ENCODE measurements around the gene TMEM131L.
"Not testable (repeated sequence)": the region's sequence is repeated elsewhere in the genome, so short reads cannot be mapped to it uniquely, and the experiment has no call there.

The TMEM131L gene, protein sequence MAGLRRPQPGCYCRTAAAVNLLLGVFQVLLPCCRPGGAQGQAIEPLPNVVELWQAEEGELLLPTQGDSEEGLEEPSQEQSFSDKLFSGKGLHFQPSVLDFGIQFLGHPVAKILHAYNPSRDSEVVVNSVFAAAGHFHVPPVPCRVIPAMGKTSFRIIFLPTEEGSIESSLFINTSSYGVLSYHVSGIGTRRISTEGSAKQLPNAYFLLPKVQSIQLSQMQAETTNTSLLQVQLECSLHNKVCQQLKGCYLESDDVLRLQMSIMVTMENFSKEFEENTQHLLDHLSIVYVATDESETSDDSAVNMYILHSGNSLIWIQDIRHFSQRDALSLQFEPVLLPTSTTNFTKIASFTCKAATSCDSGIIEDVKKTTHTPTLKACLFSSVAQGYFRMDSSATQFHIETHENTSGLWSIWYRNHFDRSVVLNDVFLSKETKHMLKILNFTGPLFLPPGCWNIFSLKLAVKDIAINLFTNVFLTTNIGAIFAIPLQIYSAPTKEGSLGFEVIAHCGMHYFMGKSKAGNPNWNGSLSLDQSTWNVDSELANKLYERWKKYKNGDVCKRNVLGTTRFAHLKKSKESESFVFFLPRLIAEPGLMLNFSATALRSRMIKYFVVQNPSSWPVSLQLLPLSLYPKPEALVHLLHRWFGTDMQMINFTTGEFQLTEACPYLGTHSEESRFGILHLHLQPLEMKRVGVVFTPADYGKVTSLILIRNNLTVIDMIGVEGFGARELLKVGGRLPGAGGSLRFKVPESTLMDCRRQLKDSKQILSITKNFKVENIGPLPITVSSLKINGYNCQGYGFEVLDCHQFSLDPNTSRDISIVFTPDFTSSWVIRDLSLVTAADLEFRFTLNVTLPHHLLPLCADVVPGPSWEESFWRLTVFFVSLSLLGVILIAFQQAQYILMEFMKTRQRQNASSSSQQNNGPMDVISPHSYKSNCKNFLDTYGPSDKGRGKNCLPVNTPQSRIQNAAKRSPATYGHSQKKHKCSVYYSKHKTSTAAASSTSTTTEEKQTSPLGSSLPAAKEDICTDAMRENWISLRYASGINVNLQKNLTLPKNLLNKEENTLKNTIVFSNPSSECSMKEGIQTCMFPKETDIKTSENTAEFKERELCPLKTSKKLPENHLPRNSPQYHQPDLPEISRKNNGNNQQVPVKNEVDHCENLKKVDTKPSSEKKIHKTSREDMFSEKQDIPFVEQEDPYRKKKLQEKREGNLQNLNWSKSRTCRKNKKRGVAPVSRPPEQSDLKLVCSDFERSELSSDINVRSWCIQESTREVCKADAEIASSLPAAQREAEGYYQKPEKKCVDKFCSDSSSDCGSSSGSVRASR (N-terminal part only)

GRCh38 chr4:153466081-153466948 lies at the start of gene TMEM131L:
Gene TMEM131L (plus strand): TSS chr4:153466360. CDS start chr4:153466398, 38 bp downstream.
- DNase-seq = peak; percentile 11

GRCh38 chr4:153416456-153416855 lies 49.7 kb upstream of the TMEM131L start:
- DNase-seq = not testable (repeated sequence)

- no peak for DNase-seq
Observed at GRCh38 chr4:153418121-153418520, 48.0 kb upstream of the TMEM131L start.

DNA sequence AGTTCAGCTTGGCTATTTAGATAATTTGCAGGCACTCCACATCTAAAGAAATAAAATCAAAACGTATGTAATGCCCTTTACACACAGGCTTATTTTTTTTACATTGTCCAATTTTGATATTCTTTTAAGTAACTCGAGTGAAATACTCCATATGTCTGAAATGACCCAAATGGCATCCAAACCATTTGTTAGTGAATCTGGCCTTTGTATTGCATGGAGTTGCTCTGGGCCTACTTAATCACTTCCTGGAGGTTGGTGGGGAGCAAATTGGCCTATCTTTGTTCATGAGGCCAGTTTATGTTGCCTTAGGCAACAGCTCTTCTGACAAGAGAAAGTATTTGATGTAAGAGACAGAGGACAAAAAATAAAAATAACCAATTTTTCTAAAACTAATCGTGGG lies 47.6 kb upstream of the TMEM131L start:
- DNase-seq = no peak

DNA sequence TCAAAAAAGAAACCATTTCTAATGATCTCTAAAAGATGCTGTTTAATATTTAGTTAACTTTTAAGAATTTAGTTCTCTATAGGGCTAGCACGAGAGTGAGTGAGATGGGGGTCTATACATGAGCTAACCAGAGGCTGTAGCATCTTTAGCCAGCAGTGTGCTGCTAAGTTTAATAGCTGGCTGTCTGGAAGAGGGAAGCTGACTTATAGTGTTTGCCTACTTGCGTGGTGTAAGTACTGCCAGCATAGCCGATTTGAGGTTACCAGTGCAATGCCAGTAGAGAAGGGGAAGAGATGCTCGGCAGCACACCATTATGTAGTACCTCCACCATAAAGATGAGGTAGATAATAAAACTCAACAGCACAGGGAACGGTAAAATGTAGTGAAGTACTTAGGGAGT lies 47.1 kb upstream of the TMEM131L start:
- DNase-seq = no peak

GRCh38 chr4:153419673-153420278 lies 46.4 kb upstream of the TMEM131L start:
- no peak for DNase-seq

- no peak for DNase-seq
Observed at GRCh38 chr4:153420361-153420760, 45.8 kb upstream of the TMEM131L start.

DNA sequence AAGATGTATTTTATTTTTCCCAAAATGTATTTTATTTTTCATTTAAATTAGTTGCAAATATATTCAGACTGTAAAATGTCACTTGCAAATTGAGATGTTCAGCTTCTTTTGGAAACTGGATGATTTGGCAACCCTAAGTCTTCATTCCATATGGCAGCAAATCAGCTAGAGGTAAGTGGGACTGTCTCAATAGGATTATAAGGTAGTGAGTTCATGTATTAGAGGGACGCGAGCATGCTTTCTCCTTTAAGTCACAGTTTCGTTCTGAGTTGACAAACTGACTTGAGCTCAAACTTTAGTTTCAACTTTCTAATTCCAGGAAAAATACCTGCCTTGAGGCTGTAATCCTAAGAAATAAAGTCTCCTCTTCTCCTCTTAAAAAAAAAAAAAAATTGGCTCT lies 44.2 kb upstream of the TMEM131L start:
- DNase-seq = no peak

DNA sequence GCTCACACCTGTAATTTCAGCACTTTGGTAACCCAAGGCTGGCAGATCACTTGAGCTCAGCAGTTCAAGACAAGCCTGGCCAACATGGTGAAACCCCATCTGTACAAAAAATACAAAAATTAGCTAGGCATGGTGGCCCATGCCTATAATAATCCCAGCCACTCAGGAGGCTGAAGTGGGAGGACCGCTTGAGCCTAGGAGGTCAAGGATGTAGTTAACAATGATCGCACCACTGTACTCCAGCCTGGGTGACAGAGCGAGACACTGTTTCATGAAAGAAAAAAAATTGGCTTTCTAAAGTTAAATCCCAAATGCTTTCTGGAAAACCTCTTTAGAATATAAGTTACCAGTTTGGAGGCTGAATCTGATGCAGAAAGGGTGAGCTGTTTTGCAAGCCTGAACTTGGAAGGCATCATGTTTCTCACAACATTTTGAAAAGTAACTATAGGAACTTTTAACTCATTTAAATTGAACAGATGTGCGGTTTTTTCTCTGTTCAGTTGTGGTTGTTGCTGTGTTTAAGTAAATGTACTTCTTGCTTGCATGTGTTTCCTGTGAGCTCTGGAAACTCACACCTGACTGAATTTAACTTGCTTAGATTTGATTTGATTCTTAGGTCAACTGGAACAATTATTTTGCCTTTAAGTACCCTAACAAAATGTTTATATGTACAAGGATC lies 39.8 kb upstream of the TMEM131L start:
- DNase-seq = no peak

- no peak for DNase-seq
Observed at GRCh38 chr4:153427363-153428071, 38.6 kb upstream of the TMEM131L start.

- DNase-seq = no peak
Observed at GRCh38 chr4:153428941-153429475, 37.2 kb upstream of the TMEM131L start.

- DNase-seq = no peak
Observed at GRCh38 chr4:153432965-153433753, 33.0 kb upstream of the TMEM131L start.

- no peak for DNase-seq
Observed at GRCh38 chr4:153433754-153434105, 32.4 kb upstream of the TMEM131L start.

DNA sequence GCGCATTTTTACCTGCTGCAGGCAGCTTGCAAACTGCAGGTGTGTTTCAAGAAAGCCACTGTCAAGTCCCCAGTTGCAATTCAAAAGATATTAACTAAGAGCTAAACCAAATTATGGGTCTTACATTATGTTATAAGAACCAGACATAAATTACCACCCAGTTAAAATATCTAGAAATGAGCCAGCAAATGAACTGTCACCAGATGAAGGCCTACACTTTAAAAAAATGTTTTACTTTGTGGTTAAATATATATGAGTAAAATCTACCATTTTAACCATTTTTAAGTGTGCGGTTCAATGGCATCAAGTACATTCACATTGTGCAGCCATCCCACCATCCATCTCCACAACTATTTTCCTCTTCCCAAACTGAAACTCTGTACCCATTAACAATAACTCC lies 32.0 kb upstream of the TMEM131L start:
- no peak for DNase-seq

GRCh38 chr4:153438916-153439756 lies 27.0 kb upstream of the TMEM131L start:
- no peak for DNase-seq

GRCh38 chr4:153439831-153440230 lies 26.3 kb upstream of the TMEM131L start:
- DNase-seq = no peak

DNA sequence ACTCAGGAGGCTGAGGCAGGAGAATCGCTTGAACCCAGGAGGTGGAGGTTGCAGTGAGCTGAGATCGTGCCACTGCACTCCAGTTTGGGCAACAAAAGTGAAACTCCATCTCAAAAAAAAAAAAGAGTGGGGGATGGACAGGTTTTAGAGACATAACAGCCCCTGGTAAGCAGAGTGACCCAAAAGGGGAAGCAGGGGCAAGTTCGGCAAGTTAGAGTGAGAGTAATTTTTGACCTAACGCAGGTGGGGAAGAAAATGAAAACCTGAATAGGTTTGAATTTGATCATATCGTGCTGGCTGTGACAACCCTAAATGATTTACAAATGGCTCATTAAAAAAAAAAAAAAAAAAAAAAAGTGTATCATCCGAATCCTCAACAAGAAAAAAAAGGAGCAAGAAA lies 25.7 kb upstream of the TMEM131L start:
- DNase-seq = no peak

Data from NCI-H1417 treated with DMSO at 0.1 percent for 48 hours (cell line).